Small intestine (tissue), 7 donors: ENCODE measurements around the gene CWC15. TPM values are rescaled to one million over a fixed set of nuclear protein-coding genes. Genes with fewer than 3 reads are reported as not detected.
"Not testable (repeated sequence)": the region's sequence is repeated elsewhere in the genome, so short reads cannot be mapped to it uniquely, and the experiment has no call there.

Experiments used
- DNase-seq, 2 donors: peaks; one replicate each; pipeline versions ENCODE4 v3.0.0 to v3.0.0-alpha.2; 2013
- FAIRE-seq: peaks from 2 replicates; lab custom pipeline; 2012; peaks lifted over from hg19 to GRCh38; lab: Jason Lieb, UNC
- H3K27ac ChIP-seq, 3 donors: one replicate each; pipeline ENCODE4 v1.5.1; 2013; ENCODE audit warnings: low read length in 2 of 3, mild to moderate bottlenecking in 2 of 3, control low read depth in 1 of 3, inconsistent platforms in 1 of 3, low read depth in 1 of 3, moderate library complexity in 1 of 3
- H3K27me3 ChIP-seq, 3 donors: one replicate each; pipeline ENCODE4 v1.6.1; 2013; ENCODE audit warnings: low read length in 3 of 3, inconsistent platforms in 1 of 3; ENCODE audit not compliant: control insufficient read depth in 3 of 3, insufficient read depth in 3 of 3
- H3K36me3 ChIP-seq, 3 donors: one replicate each; pipeline ENCODE4 v1.6.1; 2013; ENCODE audit warnings: low read length in 3 of 3, inconsistent platforms in 1 of 3, low read depth in 1 of 3, mild to moderate bottlenecking in 1 of 3, moderate library complexity in 1 of 3; ENCODE audit not compliant: control insufficient read depth in 3 of 3, insufficient read depth in 2 of 3
- H3K4me1 ChIP-seq, 3 donors: one replicate each; pipeline ENCODE4 v1.6.1; 2013; ENCODE audit warnings: low read length in 2 of 3, inconsistent platforms in 1 of 3, low read depth in 1 of 3, mild to moderate bottlenecking in 1 of 3, moderate library complexity in 1 of 3; ENCODE audit not compliant: control insufficient read depth in 3 of 3, insufficient read depth in 2 of 3
- H3K4me3 ChIP-seq, 3 donors: one replicate each; pipeline ENCODE4 v1.5.1; 2013; ENCODE audit warnings: low read length in 3 of 3, control low read depth in 1 of 3, inconsistent platforms in 1 of 3, low read depth in 1 of 3, mild to moderate bottlenecking in 1 of 3, moderate library complexity in 1 of 3
- H3K9me3 ChIP-seq, 2 donors: one replicate each; pipeline ENCODE4 v1.6.1; 2013; ENCODE audit warnings: low read depth in 1 of 2, low read length in 1 of 2; ENCODE audit not compliant: control insufficient read depth in 2 of 2, insufficient read depth in 1 of 2
- WGBS, 3 donors: extraction: QIAGEN DNeasy Blood & Tissue Kit; methylation state at CpG; one replicate each; pipeline ENCODE4 v1.1.7; 2013; 5-methylcytosine and 5-hydroxymethylcytosine counted together
- polyA plus RNA-seq, 4 donors: library from polyadenylated mRNA; stranded (reverse) in 3 of 4; unstranded in 1 of 4; fragments of 200-250 nt in 3 of 4; fragments of 120-200 nt in 1 of 4; gene quantifications; one replicate each; pipeline versions ENCODE4 v1.2.1 to v1.2.3, GENCODE V29; 2013
- donor health status: healthy with polysubstance abuse.
- donor health status: control.
- donor health status: control.
- donor health status: Bipolar disorder and iron deficiency.
- donor health status: healthy.

Gene CWC15
- polyA plus RNA-seq, 4 donors: 44.5 to 78.9 (median 55.8) TPM

DNA sequence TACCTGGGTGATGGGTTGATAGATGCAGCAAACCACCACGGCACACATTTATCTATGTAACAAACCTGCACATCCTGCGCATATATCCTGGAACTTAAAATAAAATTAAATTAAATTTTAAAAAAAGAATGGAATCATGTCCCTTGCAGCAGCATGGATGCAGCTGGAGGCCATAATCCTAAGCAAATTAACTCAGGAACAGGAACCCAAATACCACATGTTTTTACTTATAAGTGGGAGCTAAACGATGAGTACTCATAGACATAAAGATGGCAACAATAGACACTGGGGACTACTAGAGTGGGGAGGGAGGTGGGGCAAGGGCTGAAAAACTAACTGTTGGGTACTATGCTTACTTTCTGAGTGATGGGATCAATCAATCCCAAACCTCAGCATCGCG is 40.9 kb downstream of the CWC15 start:
- Histone ChIP-seq H3K4me1 (no peaks in the 10 kb centered on the region), H3K4me3 (no peak overlapping the region), H3K27ac (no peak overlapping the region), H3K9me3 (no peaks in the 10 kb centered on the region), H3K36me3 (no peaks in the 10 kb centered on the region), H3K27me3 (no peaks in the 10 kb centered on the region)
- DNase-seq: no peak
- no peak for FAIRE-seq
- 93 to 97% (median 96%) methylated on average over 5 of the region's 5 CpGs for WGBS, 3 donors

DNA sequence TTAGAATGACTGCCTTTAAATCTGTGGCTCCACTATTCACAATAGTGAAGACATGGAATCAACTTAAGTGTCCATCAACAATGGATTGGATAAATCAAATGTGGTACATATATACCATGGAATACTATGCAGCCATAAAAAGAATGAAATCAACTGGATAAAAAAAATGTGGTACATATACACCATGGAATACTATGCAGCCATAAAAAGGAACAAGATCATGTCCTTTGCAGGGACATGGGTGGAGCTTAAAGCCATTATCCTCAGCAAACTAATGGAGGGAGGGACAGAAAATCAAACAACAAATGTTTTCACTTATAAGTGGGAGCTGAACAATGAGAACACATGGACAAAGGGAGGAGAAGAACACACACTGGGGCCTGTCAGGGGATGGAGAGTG is 41.3 kb downstream of the CWC15 start:
- not testable (repeated sequence) for H3K27me3 ChIP-seq

DNA sequence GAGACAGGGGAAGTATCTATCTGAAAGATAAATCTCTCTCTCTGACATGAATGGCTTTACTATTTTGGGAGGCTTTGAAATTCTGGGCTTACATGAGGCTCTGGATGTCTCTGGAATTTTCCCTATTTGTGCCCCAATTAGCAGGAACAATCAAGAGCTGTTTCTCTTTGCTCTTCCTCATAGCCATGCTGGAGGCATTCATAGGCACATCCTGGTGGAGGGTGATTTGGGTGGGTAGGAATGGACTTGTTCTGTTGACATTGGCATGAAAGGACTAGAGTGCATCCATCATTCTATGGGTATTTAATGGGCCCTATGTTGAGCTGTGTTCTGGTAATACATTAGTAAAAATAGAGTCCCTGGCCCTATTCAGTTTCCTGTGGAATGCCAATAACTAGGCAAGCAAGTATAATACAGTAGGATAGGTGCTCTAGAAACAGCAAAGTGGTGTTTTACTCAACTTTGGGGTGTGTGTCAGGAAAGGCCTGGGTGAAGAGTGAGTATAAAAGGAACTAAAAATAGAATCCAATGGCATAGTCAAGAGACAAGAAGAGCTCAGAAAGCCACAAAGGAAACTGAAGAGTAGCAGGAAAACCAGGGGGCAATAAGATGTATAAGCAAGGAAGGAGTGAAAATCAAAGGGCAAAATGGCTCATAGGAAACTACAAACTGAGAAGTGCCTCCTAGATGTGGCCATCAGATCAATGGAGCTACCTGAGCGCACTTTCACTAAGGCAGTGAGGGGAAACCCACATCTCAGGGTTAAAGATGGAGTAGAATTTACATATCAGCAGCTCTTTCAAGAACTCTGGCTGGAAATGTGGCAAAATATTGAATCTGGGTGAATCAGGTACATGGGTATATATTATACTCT is 45.0 kb downstream of the CWC15 start:
- FAIRE-seq: no peak
- no peak overlapping the region for H3K4me3 ChIP-seq
- H3K27me3 ChIP-seq: no peaks in the 10 kb centered on the region
- H3K4me1 ChIP-seq: peaks cover 0 to 17% (median 6%) of the 10 kb centered on the region in 3 donors
- 93 to 100% (median 97%) methylated on average over 1 of the region's 1 CpG for WGBS, 3 donors
- H3K9me3 ChIP-seq: peaks cover 0 to 7% of the 10 kb centered on the region in 2 donors
- DNase-seq: no peak
- H3K27ac ChIP-seq: peak overlapping the region in 1 of 3 donors; percentile 86
- H3K36me3 ChIP-seq: no peaks in the 10 kb centered on the region

More for the DNA sequence above, 41.3 kb downstream of the CWC15 start:
- H3K4me3 ChIP-seq, DNase-seq, H3K9me3 ChIP-seq, H3K4me1 ChIP-seq, FAIRE-seq, H3K27ac ChIP-seq, H3K36me3 ChIP-seq: not testable (repeated sequence)

DNA sequence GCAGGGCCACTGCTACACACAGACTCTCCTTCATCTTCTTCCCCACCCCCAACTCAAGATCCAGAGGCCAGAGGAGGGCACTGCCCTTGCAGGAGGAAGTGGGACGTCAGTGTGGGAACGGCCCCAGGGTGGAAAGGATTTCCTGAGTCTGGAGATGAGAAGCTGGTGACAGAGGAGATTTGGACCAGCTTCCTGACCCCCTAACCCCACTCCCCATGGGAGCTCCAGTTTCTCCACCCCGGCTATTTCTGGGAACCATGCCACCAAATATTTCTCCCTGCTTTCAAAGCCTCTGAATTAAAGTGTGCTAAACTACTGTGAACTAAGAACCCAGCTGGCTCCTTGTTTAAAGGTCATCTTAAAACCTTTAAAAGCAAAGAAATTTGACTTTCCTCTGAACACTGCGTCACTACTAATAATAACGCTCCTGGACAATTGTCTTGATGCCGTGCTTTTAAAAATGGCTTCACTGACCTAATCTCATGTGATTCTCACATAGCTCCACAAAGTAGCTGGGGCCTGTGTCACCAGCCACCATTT is 46.6 kb downstream of the CWC15 start:
- FAIRE-seq: no peak
- no peaks in the 10 kb centered on the region for H3K27me3 ChIP-seq
- no peak overlapping the region for H3K4me3 ChIP-seq
- H3K27ac ChIP-seq: peak overlapping the region in 2 of 3 donors; percentile 44 to 86
- 20 to 29% (median 21%) methylated on average over 6 of the region's 6 CpGs for WGBS, 3 donors
- no peaks in the 10 kb centered on the region for H3K36me3 ChIP-seq
- peak; percentile 13 to 51 for DNase-seq
- peaks cover 0 to 17% (median 6%) of the 10 kb centered on the region in 3 donors for H3K4me1 ChIP-seq
- H3K9me3 ChIP-seq: peaks cover 0 to 7% of the 10 kb centered on the region in 2 donors

DNA sequence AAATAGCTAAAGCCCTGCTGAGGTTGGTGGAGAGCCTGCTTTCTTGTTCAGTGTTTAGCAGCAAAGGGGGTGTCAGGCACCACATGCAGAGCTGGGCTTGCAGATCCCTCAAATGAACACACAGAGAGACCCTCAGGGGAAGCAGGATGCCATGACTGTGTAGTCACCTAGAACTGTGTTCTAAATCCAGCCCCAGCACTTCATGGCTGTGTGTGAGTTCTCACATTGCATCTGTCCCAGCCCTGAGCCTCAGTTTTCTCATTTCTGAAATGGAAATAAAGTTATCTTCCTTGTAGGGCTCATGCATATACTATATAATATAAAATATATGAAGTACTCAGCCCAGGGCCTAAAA is 47.1 kb downstream of the CWC15 start:
- FAIRE-seq: no peak
- peak overlapping the region in 2 of 3 donors; percentile 44 to 86 for H3K27ac ChIP-seq

DNA sequence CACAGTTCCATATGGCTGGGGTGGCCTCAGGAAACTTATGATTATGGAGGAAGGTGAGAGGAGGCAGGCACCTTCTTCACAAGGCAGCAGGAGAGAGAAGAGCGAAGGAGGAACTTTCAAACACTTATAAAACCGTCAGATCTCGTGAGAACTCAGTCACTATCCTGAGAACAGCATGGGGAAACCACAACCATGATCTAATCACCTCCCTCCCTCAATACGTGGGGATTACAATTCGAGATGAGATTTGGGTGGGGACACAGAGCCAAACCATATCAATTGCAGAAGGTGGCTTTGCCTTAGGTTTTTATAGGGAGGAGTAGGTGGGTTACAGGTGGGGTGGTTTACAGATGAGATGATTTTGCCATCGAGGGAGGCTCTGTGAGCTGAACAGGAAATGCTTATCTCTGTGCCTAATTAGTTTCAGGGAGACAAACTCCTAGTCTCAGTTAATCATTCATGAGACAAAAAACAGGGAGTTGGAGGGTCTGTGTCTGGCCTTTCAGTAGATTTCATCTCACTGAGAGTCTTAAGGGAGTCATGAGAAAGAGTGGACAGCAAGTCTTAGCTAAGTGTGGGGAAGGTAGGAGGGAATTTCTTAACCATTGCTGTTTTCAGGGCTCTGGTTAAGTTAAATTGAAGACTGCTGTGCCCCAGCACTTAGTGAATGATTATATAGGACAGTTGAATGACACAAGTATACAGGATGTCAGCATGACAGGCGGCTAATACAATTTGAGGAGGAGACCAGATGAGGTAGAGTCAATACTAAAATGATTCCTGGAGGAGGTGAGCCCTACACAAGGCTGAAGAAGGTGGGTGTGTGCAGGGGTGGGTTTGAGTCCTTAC is 47.7 kb downstream of the CWC15 start:
- H3K27me3 ChIP-seq: no peaks in the 10 kb centered on the region
- peaks cover 0 to 17% (median 6%) of the 10 kb centered on the region in 3 donors for H3K4me1 ChIP-seq
- FAIRE-seq: no peak
- no peak overlapping the region for H3K4me3 ChIP-seq
- 45 to 50% (median 49%) methylated on average over 7 of the region's 7 CpGs for whole genome bisulfite sequencing, 3 donors
- no peaks in the 10 kb centered on the region for H3K36me3 ChIP-seq
- DNase-seq: peak in 1 of 2 donors; percentile 21
- peak overlapping the region in 2 of 3 donors; percentile 44 to 86 for H3K27ac ChIP-seq
- peaks cover 0 to 7% of the 10 kb centered on the region in 2 donors for H3K9me3 ChIP-seq

More for the DNA sequence above, 47.1 kb downstream of the CWC15 start:
- no peak overlapping the region for H3K4me3 ChIP-seq
- no peaks in the 10 kb centered on the region for H3K27me3 ChIP-seq
- peaks cover 0 to 17% (median 6%) of the 10 kb centered on the region in 3 donors for H3K4me1 ChIP-seq
- no peak for DNase-seq
- no peaks in the 10 kb centered on the region for H3K36me3 ChIP-seq
- H3K9me3 ChIP-seq: peaks cover 0 to 7% of the 10 kb centered on the region in 2 donors

DNA sequence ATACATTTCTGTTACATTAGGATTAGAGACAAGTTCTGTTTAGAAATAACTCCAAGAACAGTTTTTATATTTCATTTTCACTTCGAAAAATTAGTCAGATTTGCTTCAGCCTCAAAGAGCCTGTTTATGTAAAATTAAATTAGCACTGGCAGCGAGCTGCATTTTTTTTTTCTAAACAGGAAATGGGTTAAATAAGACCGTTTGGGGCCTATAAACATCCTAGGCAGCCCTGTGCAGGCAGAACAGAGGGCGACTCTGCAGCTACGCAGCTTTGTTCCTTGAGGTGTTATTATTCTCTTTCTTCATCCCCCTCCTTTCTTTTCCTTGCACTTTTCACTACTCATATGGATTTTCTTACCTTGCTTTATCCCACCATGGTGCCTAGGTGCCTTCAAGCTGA is 48.7 kb downstream of the CWC15 start:
- Histone ChIP-seq H3K27me3 (no peaks in the 10 kb centered on the region), H3K9me3 (peaks cover 0 to 7% of the 10 kb centered on the region in 2 donors), H3K4me1 (peaks cover 0 to 17% (median 6%) of the 10 kb centered on the region in 3 donors), H3K36me3 (no peaks in the 10 kb centered on the region), H3K27ac (peak overlapping the region in 1 of 3 donors; percentile 65), H3K4me3 (no peak overlapping the region)
- no peak for FAIRE-seq
- peak in 1 of 2 donors; percentile 8 for DNase-seq
- 40 to 74% (median 46%) methylated on average over 5 of the region's 5 CpGs for WGBS, 3 donors

DNA sequence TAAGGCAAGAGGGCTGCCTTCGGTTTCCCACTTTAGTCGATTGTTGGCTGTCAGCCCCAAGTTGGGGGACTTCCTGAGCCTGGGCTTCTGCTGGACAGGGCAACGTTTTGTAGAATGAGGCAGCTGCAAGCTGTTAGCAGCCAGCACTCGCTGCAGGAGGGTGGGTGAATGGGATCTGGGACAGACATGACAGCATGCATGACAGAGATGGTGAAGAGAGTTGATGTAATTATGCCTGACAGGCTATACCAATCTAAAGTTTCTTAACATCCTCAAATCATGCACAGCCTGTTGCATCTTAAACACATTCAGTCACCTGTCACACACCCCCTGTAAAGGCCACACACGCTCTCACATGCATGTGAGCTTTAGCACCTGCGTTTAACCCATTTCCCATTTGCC is 49.2 kb downstream of the CWC15 start:
- Histone ChIP-seq H3K27ac (peak overlapping the region in 1 of 3 donors; percentile 59), H3K9me3 (peaks cover 0 to 7% of the 10 kb centered on the region in 2 donors), H3K4me3 (no peak overlapping the region), H3K36me3 (no peaks in the 10 kb centered on the region), H3K4me1 (peaks cover 0 to 17% (median 6%) of the 10 kb centered on the region in 3 donors), H3K27me3 (no peaks in the 10 kb centered on the region)
- FAIRE-seq: no peak
- 48 to 80% (median 65%) methylated on average over 6 of the region's 6 CpGs for WGBS, 3 donors
- DNase-seq: no peak
